B cell (primary cell): ENCODE data around the gene DENND5B. TPM values are rescaled to one million over a fixed set of nuclear protein-coding genes. Genes with fewer than 3 reads are reported as not detected.
A peak's percentile ranks its signal among the peaks of the same experiment; 100 is the strongest.

Experiments
- ATAC-seq: fragments of 200-7000 bp; cut with Tn5 transposase; one replicate; pipeline ENCODE4 v1.10.0; 2021; ENCODE audit warnings: low read depth, mild to moderate bottlenecking, moderate number of reproducible peaks, moderate library complexity
- CTCF ChIA-PET: fragments of 350-600 bp; sonication (Branson Sonifier 250); formaldehyde crosslinking; loops from one replicate; lab custom pipeline; 2021; ENCODE audit warnings: antibody characterized with exemption, inconsistent platforms; lab: Charles Lee
- POLR2A ChIA-PET: fragments of 350-600 bp; sonication (Branson Sonifier 250); formaldehyde crosslinking; loops from one replicate; lab custom pipeline; 2021; ENCODE audit warnings: antibody characterized with exemption; lab: Charles Lee
- DNase-seq: peaks from one replicate; pipeline ENCODE4 v3.0.0; 2013
- H2AFZ ChIP-seq: 2 replicates; pipeline ENCODE4 v1.6.1; 2012; ENCODE audit warnings: mild to moderate bottlenecking, low read depth, low read length; ENCODE audit not compliant: insufficient read depth, poor library complexity, severe bottlenecking
- H3K27ac ChIP-seq, 2 donors: 1 replicate in 1 of 2; 2 replicates in 1 of 2; pipeline ENCODE4 v1.5.1; 2012 to 2013; ENCODE audit warnings: low read length in 2 of 2, mild to moderate bottlenecking in 2 of 2, moderate library complexity in 1 of 2
- H3K27me3 ChIP-seq, 4 experiments: fragments of 200-600 bp in 1 of 4; sonication (generic) in 1 of 4; replicated peaks in 1 of 4; 1 replicate in 2 of 4; 2 replicates in 2 of 4; pipeline versions ENCODE4 v1.6.1 to v1.7.0; 2013 to 2016; ENCODE audit warnings: low read length in 3 of 4, mild to moderate bottlenecking in 2 of 4, mixed read lengths in 1 of 4, moderate library complexity in 1 of 4; ENCODE audit not compliant: insufficient read depth in 4 of 4, control insufficient read depth in 3 of 4; ENCODE audit errors: control extremely low read depth in 1 of 4
- H3K36me3 ChIP-seq, 2 experiments: replicated peaks in 1 of 2; 1 replicate in 1 of 2; 2 replicates in 1 of 2; pipeline versions ENCODE4 v1.6.1 to v1.7.1; 2013; ENCODE audit warnings: low read length in 1 of 2; ENCODE audit not compliant: insufficient read depth in 2 of 2, control insufficient read depth in 1 of 2; ENCODE audit errors: control extremely low read depth in 1 of 2, extremely low read depth in 1 of 2
- H3K4me1 ChIP-seq, 2 donors: fragments of 200-600 bp in 1 of 2; sonication (generic) in 1 of 2; 1 replicate in 1 of 2; 2 replicates in 1 of 2; pipeline versions ENCODE4 v1.5.1 to v1.6.1; 2013 to 2017; ENCODE audit warnings: low read length in 2 of 2; ENCODE audit not compliant: control insufficient read depth in 2 of 2, insufficient read depth in 2 of 2
- H3K4me2 ChIP-seq: replicated peaks from 2 replicates; pipeline ENCODE3; 2012; ENCODE audit warnings: mild to moderate bottlenecking, low read depth, low read length; ENCODE audit not compliant: poor library complexity, severe bottlenecking
- H3K4me3 ChIP-seq, 5 experiments: fragments of 200-600 bp in 1 of 5; sonication (generic) in 1 of 5; 1 replicate in 3 of 5; 2 replicates in 2 of 5; pipeline versions ENCODE4 v1.5.1 to v1.7.0; 2011 to 2016; ENCODE audit warnings: low read length in 4 of 5, mild to moderate bottlenecking in 4 of 5, low read depth in 2 of 5, control low read depth in 1 of 5, moderate library complexity in 1 of 5; ENCODE audit not compliant: insufficient read depth in 1 of 5; ENCODE audit errors: control extremely low read depth in 1 of 5, extremely low read depth in 1 of 5
- H3K79me2 ChIP-seq: fragments of 200-600 bp; sonication (generic); one replicate; pipeline ENCODE4 v1.6.0; 2016; ENCODE audit warnings: low read length; ENCODE audit not compliant: control insufficient read depth, insufficient read depth
- H3K9ac ChIP-seq: fragments of 200-600 bp; sonication (generic); 2 replicates; pipeline ENCODE4 v1.6.1; 2017; ENCODE audit warnings: mild to moderate bottlenecking, low read length, moderate library complexity
- H3K9me3 ChIP-seq, 3 donors: one replicate each; pipeline versions ENCODE4 v1.6.1 to v1.7.1; 2013; ENCODE audit warnings: low read length in 2 of 3; ENCODE audit not compliant: control insufficient read depth in 2 of 3, insufficient read depth in 1 of 3; ENCODE audit errors: control extremely low read depth in 1 of 3
- H4K20me1 ChIP-seq: 2 replicates; pipeline ENCODE4 v1.6.0; 2012; ENCODE audit warnings: mild to moderate bottlenecking, low read length; ENCODE audit not compliant: insufficient read depth, control insufficient read depth, poor library complexity, severe bottlenecking
- H3K27ac Mint-ChIP-seq: one replicate; pipeline ENCODE4 v1.8.0; 2021; ENCODE audit warnings: mixed read lengths
- H3K27me3 Mint-ChIP-seq: one replicate; pipeline ENCODE4 v1.8.0; 2021; ENCODE audit warnings: mixed read lengths
- H3K4me1 Mint-ChIP-seq: one replicate; pipeline ENCODE4 v1.8.0; 2021; ENCODE audit warnings: mixed read lengths
- H3K4me3 Mint-ChIP-seq: one replicate; pipeline ENCODE4 v1.8.0; 2021; ENCODE audit warnings: mixed read lengths
- H3K9me3 Mint-ChIP-seq: one replicate; pipeline ENCODE4 v1.8.0; 2022; ENCODE audit warnings: mixed read lengths; ENCODE audit not compliant: insufficient read depth
- EZH2 ChIP-seq: IDR thresholded peaks from 2 replicates; pipeline ENCODE4 v1.6.1; 2012; ENCODE audit warnings: borderline replicate concordance, low read depth, mild to moderate bottlenecking, moderate library complexity, low read length; ENCODE audit not compliant: insufficient read depth, poor library complexity, severe bottlenecking
- WGBS: methylation state at CpG from one replicate; pipeline ENCODE4 v1.1.5; 2013; ENCODE audit warnings: missing lambda C conversion rate; ENCODE audit not compliant: insufficient coverage; 5-methylcytosine and 5-hydroxymethylcytosine counted together
- intact Hi-C: fragments of 100-400 bp; cut with micrococcal nuclease; formaldehyde crosslinking; loops from one replicate; pipeline ENCODE4 v1.10.0; 2022
- polyA plus RNA-seq: library from polyadenylated mRNA; depleted of rRNA; stranded (reverse); fragments of >200 nt; gene quantifications from 2 replicates; pipeline ENCODE4 v1.2.3, GENCODE V29; 2012
- total RNA-seq, 2 donors: library from RNA; stranded (reverse); fragments of 120-200 nt in 1 of 2; gene quantifications; 1 replicate in 1 of 2; 2 replicates in 1 of 2; pipeline versions ENCODE4 v1.2.3 to v1.2.4, GENCODE V29; 2013 to 2022
- TF ChIP-seq, protein P1 (sequence below): fragments of 200-600 bp; IDR thresholded peaks from one replicate; pipeline ENCODE4 v1.8.0; 2022; ENCODE audit warnings: antibody characterized with exemption, mild to moderate bottlenecking

The DENND5B gene
- total and polyA plus RNA-seq, 2 donors (not counting 1 experiment from before 2014, with no cell fraction given), result 18.7 to 55.3 TPM

DNA sequence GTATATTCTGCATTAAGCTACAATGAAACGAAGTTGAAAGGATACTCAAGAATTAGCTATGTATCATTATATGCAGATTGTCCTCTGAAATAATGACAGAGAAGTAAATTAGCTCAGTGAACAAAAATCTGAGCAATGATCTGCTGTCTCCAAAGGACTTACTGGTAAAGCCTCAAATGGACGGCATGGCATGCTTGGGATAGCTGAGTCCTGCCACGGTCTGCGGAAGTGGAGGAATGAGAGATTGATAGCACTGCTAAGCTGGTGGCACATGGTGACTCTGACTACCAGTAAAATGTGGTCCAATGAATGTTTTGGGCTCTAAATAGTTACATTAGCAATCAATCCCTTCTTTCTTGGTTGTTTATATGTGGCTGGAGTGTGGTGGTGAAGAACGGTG is 3.7 kb upstream of the DENND5B start:
- intact Hi-C loops, result loop anchor here (10.0 kb wide), 1 partner anchor 130 kb away; the partner anchor contains the start of gene AMN1
- H4K20me1 ChIP-seq, result no peaks in the 10 kb centered on the region
- H3K36me3 ChIP-seq, result no peaks in the 10 kb centered on the region
- no peak overlapping the region for H3K27ac ChIP-seq
- no peaks in the 10 kb centered on the region for H3K27me3 ChIP-seq
- 91% methylated on average over 3 of the region's 5 CpGs for WGBS
- ChIA-PET POLR2A (no interaction called here), CTCF (interaction anchor here (1.0 to 1.3 kb wide), 2 partner anchors 12 to 192 kb away, joined by 3 read pairs; no protein-coding TSS in a partner anchor)
- no peak overlapping the region for H3K4me2 ChIP-seq
- H3K9ac ChIP-seq, result no peak overlapping the region
- Mint-ChIP-seq H3K9me3 (no peaks in the 10 kb centered on the region), H3K27ac (no peak overlapping the region), H3K4me1 (peaks cover 42% of the 10 kb centered on the region), H3K4me3 (no peak overlapping the region), H3K27me3 (no peaks in the 10 kb centered on the region)
- ATAC-seq, result no peak
- peaks cover 30 to 39% of the 10 kb centered on the region in 2 donors for H3K4me1 ChIP-seq
- TF ChIP-seq, protein P1, sequence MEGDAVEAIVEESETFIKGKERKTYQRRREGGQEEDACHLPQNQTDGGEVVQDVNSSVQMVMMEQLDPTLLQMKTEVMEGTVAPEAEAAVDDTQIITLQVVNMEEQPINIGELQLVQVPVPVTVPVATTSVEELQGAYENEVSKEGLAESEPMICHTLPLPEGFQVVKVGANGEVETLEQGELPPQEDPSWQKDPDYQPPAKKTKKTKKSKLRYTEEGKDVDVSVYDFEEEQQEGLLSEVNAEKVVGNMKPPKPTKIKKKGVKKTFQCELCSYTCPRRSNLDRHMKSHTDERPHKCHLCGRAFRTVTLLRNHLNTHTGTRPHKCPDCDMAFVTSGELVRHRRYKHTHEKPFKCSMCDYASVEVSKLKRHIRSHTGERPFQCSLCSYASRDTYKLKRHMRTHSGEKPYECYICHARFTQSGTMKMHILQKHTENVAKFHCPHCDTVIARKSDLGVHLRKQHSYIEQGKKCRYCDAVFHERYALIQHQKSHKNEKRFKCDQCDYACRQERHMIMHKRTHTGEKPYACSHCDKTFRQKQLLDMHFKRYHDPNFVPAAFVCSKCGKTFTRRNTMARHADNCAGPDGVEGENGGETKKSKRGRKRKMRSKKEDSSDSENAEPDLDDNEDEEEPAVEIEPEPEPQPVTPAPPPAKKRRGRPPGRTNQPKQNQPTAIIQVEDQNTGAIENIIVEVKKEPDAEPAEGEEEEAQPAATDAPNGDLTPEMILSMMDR, result no peak
- no peak for TF ChIP-seq EZH2
- H3K79me2 ChIP-seq, result peaks cover 20% of the 10 kb centered on the region
- H2AFZ ChIP-seq, result no peak overlapping the region
- no peaks in the 10 kb centered on the region for H3K9me3 ChIP-seq
- H3K4me3 ChIP-seq, result no peak overlapping the region
- DNase-seq, result no peak

DNA sequence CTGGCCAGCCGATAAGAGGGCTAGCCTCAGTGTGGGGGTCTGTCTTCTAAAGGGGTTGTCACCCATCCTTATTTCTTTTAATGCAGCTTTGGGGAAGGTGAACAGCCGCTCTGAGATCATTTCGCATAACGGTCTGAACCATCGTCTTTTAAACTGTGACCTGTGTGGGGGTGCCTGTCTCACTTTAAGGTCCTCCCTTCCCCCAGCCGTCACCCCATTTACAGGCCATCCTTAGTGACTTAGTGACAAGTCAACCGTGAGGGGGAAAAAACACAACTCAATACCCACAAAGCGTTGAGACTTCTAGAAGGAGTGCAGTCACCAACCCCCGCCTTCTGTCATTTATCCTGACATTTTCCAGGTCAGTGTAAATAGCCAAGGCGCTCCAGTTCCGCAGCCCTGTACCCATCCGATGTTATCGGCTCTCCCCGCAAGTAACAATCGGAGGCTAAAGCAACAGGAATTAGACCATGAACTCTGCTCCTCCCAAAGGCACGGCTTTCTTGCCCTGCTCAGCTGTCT is 505 bp upstream of the DENND5B start:
- ATAC-seq (peak; percentile 22), DNase-seq (peak; percentile 85)
- H3K4me3 ChIP-seq, result peak overlapping the region; percentile 50 to 95 (median 65)
- WGBS, result 5% methylated on average over 13 of the region's 16 CpGs
- ChIA-PET POLR2A (interaction anchor here (2.2 kb wide), 1 partner anchor 12 kb away, joined by 23 read pairs; no protein-coding TSS in a partner anchor), CTCF (interaction anchor here (1.0 to 1.9 kb wide), 4 partner anchors 12 to 188 kb away, joined by 3 to 8 read pairs (median 6); no protein-coding TSS in a partner anchor)
- H3K9ac ChIP-seq, result peak overlapping the region; percentile 59
- peaks cover 52% of the 10 kb centered on the region for H3K4me1 Mint-ChIP-seq
- H3K27me3 ChIP-seq, result no peaks in the 10 kb centered on the region
- H3K9me3 Mint-ChIP-seq, result peaks cover 7% of the 10 kb centered on the region
- peak overlapping the region; percentile 67 for H2AFZ ChIP-seq
- H4K20me1 ChIP-seq, result no peaks in the 10 kb centered on the region
- intact Hi-C loops, result loop anchor here (1.0 to 10.0 kb wide), 5 partner anchors 8 to 188 kb away; partner anchors contain the start of gene AMN1
- H3K27ac ChIP-seq, result peak overlapping the region; percentile 77 to 89
- no peaks in the 10 kb centered on the region for H3K36me3 ChIP-seq
- peak overlapping the region; percentile 99 for H3K27ac Mint-ChIP-seq
- peaks cover 37 to 43% of the 10 kb centered on the region in 2 donors for H3K4me1 ChIP-seq
- TF ChIP-seq, protein P1, result no peak
- no peak for TF ChIP-seq EZH2
- peak overlapping the region; percentile 74 for H3K4me2 ChIP-seq
- no peaks in the 10 kb centered on the region for H3K27me3 Mint-ChIP-seq
- H3K79me2 ChIP-seq, result peaks cover 42% of the 10 kb centered on the region
- peaks cover 0 to 6% (median 5%) of the 10 kb centered on the region in 3 donors for H3K9me3 ChIP-seq
- H3K4me3 Mint-ChIP-seq, result peak overlapping the region; percentile 98
